Globus pallidus (tissue), 1 donor: Measurements from ENCODE around the gene CCL17.
A peak's percentile ranks its signal among the peaks of the same experiment; 100 is the strongest.
"Not testable (repeated sequence)": the region's sequence is repeated elsewhere in the genome, so short reads cannot be mapped to it uniquely, and the experiment has no call there.

Source experiments
- DNase-seq: peaks from one replicate; pipeline ENCODE4 v3.0.0-alpha.2; 2015; ENCODE audit warnings: low spot score

The CCL17 gene

GRCh38 chr16:57432505-57432904, 27.9 kb downstream of the CCL17 start:
- no peak for DNase-seq

- no peak for DNase-seq
Measured at GRCh38 chr16:57432989-57433388, 28.4 kb downstream of the CCL17 start.

- no peak for DNase-seq
Measured at GRCh38 chr16:57434003-57434402, 29.4 kb downstream of the CCL17 start.

GRCh38 chr16:57435838-57436237, 31.3 kb downstream of the CCL17 start:
- no peak for DNase-seq

GRCh38 chr16:57439947-57440346, 35.4 kb downstream of the CCL17 start:
- DNase-seq, result not testable (repeated sequence)

- not testable (repeated sequence) for DNase-seq
Measured at GRCh38 chr16:57440551-57440950, 36.0 kb downstream of the CCL17 start.

- DNase-seq, result no peak
Measured at GRCh38 chr16:57444711-57445110, 40.1 kb downstream of the CCL17 start.

GRCh38 chr16:57445510-57445909, 40.9 kb downstream of the CCL17 start:
- DNase-seq, result no peak

- peak; percentile 3 for DNase-seq
Measured at GRCh38 chr16:57446531-57447185, 42.1 kb downstream of the CCL17 start.

GRCh38 chr16:57447186-57447962, 42.8 kb downstream of the CCL17 start, which contains the start of the genes CIAPIN1 and COQ9:
Gene CIAPIN1 (minus strand): TSS chr16:57447385. CDS start chr16:57440928, 6,457 bp downstream.
Gene COQ9 (plus strand): TSS chr16:57447479. CDS start chr16:57447506, 27 bp downstream.
- peak; percentile 84 for DNase-seq

- DNase-seq, result no peak
Measured at GRCh38 chr16:57452021-57452420, 47.5 kb downstream of the CCL17 start.

GRCh38 chr16:57462209-57462977, 57.8 kb downstream of the CCL17 start, which contains the start of gene POLR2C:
Gene POLR2C (plus strand): TSS chr16:57462679. CDS start chr16:57462725, 46 bp downstream.
- DNase-seq, result peak; percentile 70

GRCh38 chr16:57462978-57463362, 58.4 kb downstream of the CCL17 start:
- DNase-seq, result no peak

GRCh38 chr16:57464523-57464922, 60.0 kb downstream of the CCL17 start:
- DNase-seq, result no peak
